Activated CD4-positive, alpha-beta T cell treated with anti-CD3 and anti-CD28 coated beads, Interleukin-2, amount 10 ng/mL, durations not matched to agents 7 days and 5 days (primary cell): Measurements from ENCODE around the gene CHSY3. TPM values are rescaled to one million over a fixed set of nuclear protein-coding genes. Genes with fewer than 3 reads are reported as not detected.

Source experiments
- CTCF ChIA-PET: fragments of 350-600 bp; sonication (Branson Sonifier 250); formaldehyde crosslinking; loops from one replicate; lab custom pipeline; 2021; ENCODE audit warnings: antibody characterized with exemption; lab: Charles Lee
- POLR2A ChIA-PET: fragments of 350-600 bp; sonication (Branson Sonifier 250); formaldehyde crosslinking; loops from one replicate; lab custom pipeline; 2021; ENCODE audit warnings: antibody characterized with exemption; lab: Charles Lee
- DNase-seq: peaks from one replicate; pipeline ENCODE4 v3.0.0-alpha.2; 2020
- H3K27ac Mint-ChIP-seq: one replicate; pipeline ENCODE4 v1.8.0; 2021; ENCODE audit warnings: mild to moderate bottlenecking, moderate library complexity, mixed read lengths
- H3K27me3 Mint-ChIP-seq: one replicate; pipeline ENCODE4 v1.8.0; 2021; ENCODE audit warnings: mixed read lengths
- H3K36me3 Mint-ChIP-seq: one replicate; pipeline ENCODE4 v1.8.0; 2021; ENCODE audit warnings: low read depth, mixed read lengths
- H3K4me1 Mint-ChIP-seq: one replicate; pipeline ENCODE4 v1.8.0; 2021; ENCODE audit warnings: mixed read lengths
- H3K4me3 Mint-ChIP-seq: one replicate; pipeline ENCODE4 v1.8.0; 2021; ENCODE audit warnings: mild to moderate bottlenecking, moderate library complexity, mixed read lengths
- H3K9me3 Mint-ChIP-seq: one replicate; pipeline ENCODE4 v1.8.0; 2021; ENCODE audit warnings: mixed read lengths
- total RNA-seq, 2 experiments: library from RNA; stranded (reverse); gene quantifications; one replicate each; pipeline ENCODE4 v1.2.3, GENCODE V29; 2021

The CHSY3 gene
- total RNA-seq = not detected

DNA sequence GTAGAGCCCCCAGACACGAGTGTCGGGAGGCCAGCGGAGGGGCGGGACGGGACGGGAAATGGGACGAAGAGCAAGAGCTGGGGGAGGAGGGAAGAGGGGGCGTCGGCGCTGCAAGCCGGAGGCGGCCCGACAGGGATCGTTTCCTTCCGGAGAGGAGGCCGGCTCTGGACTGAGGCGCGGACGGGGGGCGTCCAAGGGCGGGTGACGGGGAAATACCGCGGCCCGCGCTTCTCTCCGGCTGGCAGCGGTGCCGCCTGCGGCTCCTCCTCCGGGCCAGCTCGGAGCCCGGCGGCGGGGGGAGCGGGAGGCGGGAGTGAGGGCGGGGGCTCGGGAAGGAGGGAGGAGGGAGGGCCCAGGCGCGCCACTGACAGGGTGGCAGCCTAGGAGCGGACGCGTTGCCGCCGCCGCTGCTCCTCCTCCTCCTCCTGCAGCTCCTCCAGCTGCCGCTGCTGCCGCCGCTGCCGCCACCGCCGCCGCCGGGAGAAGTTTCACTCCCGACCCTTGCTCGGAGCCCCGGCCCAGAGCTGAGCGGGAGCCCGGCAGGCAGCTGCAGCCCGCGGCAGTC is at the start of gene CHSY3:
TSS of gene CHSY3 (plus strand) at position 364 of the 565 bp plus-strand sequence.
- H3K36me3 Mint-ChIP-seq = peaks cover 2% of the 10 kb centered on the region
- CTCF ChIA-PET = interaction anchor here (0.7 to 1.0 kb wide), 2 partner anchors 9 to 358 kb away, joined by 3 read pairs; no protein-coding TSS in a partner anchor

DNA sequence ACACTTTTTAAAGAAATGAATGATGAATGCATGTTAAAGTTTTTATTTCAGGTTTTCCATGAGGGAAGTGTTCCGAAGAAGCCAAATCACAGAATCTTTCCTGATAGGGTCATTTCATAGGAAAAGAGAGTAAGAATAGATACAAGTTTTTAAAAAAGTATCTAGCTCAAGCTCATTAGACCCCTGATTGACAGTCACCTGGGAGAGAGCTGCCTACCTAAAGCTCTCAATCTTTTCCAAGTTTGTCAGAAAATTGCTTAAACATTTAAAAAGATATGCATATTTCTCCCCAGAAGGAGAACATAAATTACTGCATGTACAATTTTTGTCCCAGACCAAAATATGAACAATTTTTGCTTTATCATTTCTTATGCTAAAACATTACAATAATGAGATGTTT is 47.9 kb upstream of the CHSY3 start:
- CTCF ChIA-PET = no interaction called here
- H3K9me3 Mint-ChIP-seq = no peaks in the 10 kb centered on the region
- peaks cover 17% of the 10 kb centered on the region for H3K27me3 Mint-ChIP-seq
- DNase-seq = no peak
- no peaks in the 10 kb centered on the region for H3K4me1 Mint-ChIP-seq
- H3K27ac Mint-ChIP-seq = no peak overlapping the region
- no peak overlapping the region for H3K4me3 Mint-ChIP-seq
- no peaks in the 10 kb centered on the region for H3K36me3 Mint-ChIP-seq
- POLR2A ChIA-PET = interaction anchor here (0.7 kb wide), 1 partner anchor 947 kb away, joined by 3 read pairs; no protein-coding TSS in a partner anchor

More for the DNA sequence above, at the start of gene CHSY3:
- Mint-ChIP-seq H3K9me3 (no peaks in the 10 kb centered on the region), H3K27ac (no peak within 1 kb of the TSS), H3K27me3 (peaks cover 60% of the 10 kb centered on the region), H3K4me1 (peaks cover 14% of the 10 kb centered on the region), H3K4me3 (peak within 1 kb of the TSS; percentile 80)
- POLR2A ChIA-PET = no interaction called here
- DNase-seq = peak; percentile 46

DNA sequence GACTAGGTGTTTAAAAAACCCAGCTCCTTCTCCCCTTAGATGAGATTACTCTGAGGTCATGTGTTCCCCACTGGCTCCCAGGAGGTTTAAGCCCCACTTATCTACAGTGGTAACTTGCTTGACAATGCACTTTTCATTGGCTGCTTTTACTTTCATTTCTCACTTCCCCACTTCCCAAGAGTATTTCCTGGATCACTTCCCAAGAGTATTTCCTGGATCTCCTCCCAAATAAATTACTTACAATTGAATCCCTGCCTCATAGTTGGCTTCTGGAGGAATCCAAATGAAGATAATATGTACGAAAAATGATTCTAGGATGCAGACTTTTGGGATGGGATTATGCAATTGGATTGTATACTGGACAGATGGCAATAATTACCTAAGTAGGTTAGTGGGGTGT is 47.1 kb upstream of the CHSY3 start:
- POLR2A ChIA-PET = no interaction called here
- Mint-ChIP-seq H3K27ac (no peak overlapping the region), H3K4me3 (no peak overlapping the region), H3K27me3 (peaks cover 17% of the 10 kb centered on the region), H3K4me1 (no peaks in the 10 kb centered on the region), H3K9me3 (no peaks in the 10 kb centered on the region), H3K36me3 (no peaks in the 10 kb centered on the region)
- CTCF ChIA-PET = no interaction called here
- DNase-seq = no peak

DNA sequence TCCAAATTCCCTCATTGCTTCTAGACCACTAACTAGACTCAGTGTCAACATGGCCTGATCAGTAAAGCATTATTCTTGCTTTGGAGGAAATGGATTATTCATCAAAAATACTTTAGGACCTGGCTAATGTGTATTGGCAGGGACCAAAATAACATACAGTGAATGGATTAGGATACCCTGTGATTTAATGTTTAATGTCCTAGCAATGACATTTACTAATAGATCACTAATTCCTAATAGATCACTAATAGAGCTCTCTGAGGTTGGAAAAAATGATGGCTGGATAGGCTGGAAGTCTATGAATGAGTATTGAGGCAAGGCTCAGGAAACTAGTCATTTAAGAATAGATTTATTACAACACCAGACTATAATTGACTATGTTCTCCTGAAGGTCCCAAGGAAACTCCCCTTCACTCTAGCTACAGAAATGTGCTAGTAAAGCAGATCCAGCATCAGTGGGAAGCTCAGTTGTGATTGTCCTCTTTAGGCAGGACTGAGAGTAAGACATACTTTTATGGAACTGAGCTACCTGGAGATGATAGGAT is 46.1 kb upstream of the CHSY3 start:
- Mint-ChIP-seq H3K27me3 (peaks cover 12% of the 10 kb centered on the region), H3K9me3 (no peaks in the 10 kb centered on the region), H3K36me3 (no peaks in the 10 kb centered on the region), H3K4me3 (no peak overlapping the region), H3K4me1 (no peaks in the 10 kb centered on the region), H3K27ac (no peak overlapping the region)
- POLR2A ChIA-PET = no interaction called here
- CTCF ChIA-PET = interaction anchor here (0.6 kb wide), 1 partner anchor 38 kb away, joined by 3 read pairs; no protein-coding TSS in a partner anchor
- no peak for DNase-seq

DNA sequence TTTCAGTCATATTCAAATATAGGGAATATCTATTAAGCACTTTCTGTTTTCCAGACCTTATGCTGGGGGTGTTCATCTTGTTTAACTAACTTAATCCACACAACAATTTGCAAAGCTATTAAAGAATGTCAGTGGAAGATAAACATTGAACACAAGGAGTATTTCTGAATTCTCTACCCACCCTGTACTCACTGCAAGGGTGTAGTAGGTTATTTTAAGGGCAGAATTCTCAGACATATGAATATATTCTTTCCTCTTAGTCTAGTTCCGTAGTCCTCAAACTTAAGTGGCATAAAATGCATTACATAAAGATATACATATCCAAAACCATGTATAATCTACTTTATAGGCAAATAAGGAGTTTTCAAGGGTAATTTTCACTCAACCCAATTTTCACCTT is 19.9 kb upstream of the CHSY3 start:
- ChIA-PET CTCF (no interaction called here), POLR2A (no interaction called here)
- no peak for DNase-seq
- Mint-ChIP-seq H3K4me1 (no peaks in the 10 kb centered on the region), H3K27ac (no peak overlapping the region), H3K9me3 (no peaks in the 10 kb centered on the region), H3K4me3 (no peak overlapping the region), H3K27me3 (peaks cover 1% of the 10 kb centered on the region), H3K36me3 (no peaks in the 10 kb centered on the region)

DNA sequence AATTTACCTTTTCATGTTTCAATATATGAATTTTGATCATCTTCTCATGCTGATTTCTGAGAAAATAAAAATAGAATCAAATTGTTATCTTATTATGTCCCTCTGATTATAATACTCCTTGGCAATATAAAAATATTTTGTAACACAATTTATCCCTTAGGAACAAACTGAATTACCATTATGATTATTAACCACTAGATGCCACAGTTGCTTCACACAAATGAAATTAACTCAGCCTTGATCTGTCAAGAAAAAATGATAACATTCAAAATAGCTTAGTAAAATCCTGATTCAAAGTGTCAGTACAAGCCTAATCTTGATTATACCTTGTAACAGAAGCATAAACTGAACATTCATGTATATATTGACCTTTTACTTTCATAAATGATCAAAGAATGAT is 4.8 kb upstream of the CHSY3 start:
- Mint-ChIP-seq H3K36me3 (no peaks in the 10 kb centered on the region), H3K9me3 (no peaks in the 10 kb centered on the region), H3K27me3 (peaks cover 35% of the 10 kb centered on the region), H3K27ac (no peak overlapping the region), H3K4me3 (no peak overlapping the region), H3K4me1 (peaks cover 6% of the 10 kb centered on the region)
- ChIA-PET CTCF (no interaction called here), POLR2A (no interaction called here)
- no peak for DNase-seq

DNA sequence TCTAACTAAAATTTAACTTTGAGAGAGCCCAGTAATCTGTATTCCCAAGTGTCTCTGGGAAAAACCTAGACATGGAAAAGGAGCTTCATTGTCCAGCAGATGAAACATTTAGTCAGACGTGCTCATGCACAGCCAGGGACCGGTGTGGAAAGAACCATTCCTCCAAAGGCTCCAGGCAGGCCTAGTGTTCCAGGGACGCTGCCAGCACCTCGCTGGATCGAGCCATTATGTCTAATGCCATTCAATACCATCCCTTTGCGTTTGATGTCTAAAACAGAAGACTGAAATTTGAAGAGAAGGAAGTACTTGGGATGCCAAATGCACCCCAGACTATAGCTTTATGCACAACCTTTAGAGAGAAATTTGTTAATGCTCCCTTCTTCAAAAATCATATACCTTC is 1.4 kb upstream of the CHSY3 start:
- ChIA-PET POLR2A (no interaction called here), CTCF (no interaction called here)
- Mint-ChIP-seq H3K9me3 (no peaks in the 10 kb centered on the region), H3K4me3 (no peak overlapping the region), H3K27ac (no peak overlapping the region), H3K27me3 (peaks cover 57% of the 10 kb centered on the region), H3K4me1 (peaks cover 14% of the 10 kb centered on the region), H3K36me3 (peaks cover 2% of the 10 kb centered on the region)
- no peak for DNase-seq

DNA sequence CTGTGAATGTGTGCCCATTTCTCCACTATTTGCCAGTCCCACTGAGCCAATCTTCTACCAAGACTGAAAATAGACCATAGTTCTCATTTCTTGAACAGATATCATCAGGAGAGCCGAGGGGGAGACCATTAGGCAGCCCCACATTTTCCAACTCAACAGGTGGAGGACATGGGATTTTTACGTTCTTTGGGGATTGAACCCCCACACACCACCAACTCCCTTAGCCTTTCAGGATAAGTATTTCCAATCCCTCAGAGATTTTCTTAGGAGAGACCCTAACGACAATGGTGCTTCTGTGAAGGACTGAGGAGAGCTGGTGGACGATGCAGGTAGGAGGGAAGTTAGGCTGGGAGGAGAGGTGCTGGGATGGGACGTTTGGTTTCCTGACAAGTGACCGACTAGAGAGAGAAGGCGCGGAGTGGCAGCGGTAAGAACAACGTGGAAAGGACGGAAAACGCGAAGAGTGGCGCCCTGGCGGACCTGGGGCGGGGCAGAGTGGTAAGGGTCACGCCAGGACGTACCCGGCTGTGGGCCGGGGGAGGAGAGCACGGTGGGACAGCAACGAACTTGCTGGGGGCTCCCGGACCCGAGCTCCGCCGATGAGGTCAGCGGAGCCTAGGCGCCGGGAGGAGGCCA is 681 bp upstream of the CHSY3 start:
- POLR2A ChIA-PET = no interaction called here
- Mint-ChIP-seq H3K4me3 (peak overlapping the region; percentile 80), H3K4me1 (peaks cover 14% of the 10 kb centered on the region), H3K36me3 (peaks cover 2% of the 10 kb centered on the region), H3K27ac (no peak overlapping the region), H3K9me3 (no peaks in the 10 kb centered on the region), H3K27me3 (peaks cover 62% of the 10 kb centered on the region)
- no peak for DNase-seq
- CTCF ChIA-PET = interaction anchor here (0.7 to 1.0 kb wide), 2 partner anchors 10 to 358 kb away, joined by 3 read pairs; no protein-coding TSS in a partner anchor

DNA sequence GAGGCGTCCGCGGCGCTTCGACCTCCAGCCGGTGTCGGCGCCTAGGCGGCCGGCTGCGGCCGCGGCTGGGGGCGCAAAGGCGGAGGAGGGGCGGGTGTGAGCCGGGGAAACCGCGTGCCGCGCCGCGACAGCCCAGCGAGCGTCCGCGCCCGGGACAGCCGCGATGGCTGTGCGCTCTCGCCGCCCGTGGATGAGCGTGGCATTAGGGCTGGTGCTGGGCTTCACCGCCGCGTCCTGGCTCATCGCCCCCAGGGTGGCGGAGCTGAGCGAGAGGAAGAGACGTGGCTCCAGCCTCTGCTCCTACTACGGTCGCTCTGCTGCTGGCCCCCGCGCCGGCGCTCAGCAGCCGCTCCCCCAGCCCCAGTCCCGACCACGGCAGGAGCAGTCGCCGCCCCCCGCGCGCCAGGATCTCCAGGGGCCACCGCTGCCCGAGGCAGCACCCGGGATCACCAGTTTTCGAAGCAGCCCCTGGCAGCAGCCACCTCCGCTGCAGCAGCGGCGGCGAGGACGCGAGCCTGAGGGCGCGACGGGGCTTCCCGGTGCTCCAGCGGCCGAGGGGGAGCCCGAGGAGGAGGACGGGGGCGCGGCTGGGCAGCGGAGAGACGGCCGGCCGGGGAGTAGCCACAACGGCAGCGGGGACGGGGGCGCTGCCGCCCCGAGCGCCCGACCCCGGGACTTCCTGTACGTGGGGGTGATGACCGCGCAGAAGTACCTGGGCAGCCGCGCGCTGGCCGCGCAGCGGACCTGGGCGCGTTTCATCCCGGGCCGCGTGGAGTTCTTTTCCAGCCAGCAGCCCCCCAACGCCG is 605 bp downstream of the CHSY3 start:
- Mint-ChIP-seq H3K4me1 (peaks cover 14% of the 10 kb centered on the region), H3K4me3 (peak overlapping the region; percentile 55), H3K36me3 (peaks cover 2% of the 10 kb centered on the region), H3K9me3 (no peaks in the 10 kb centered on the region), H3K27ac (no peak overlapping the region), H3K27me3 (peaks cover 56% of the 10 kb centered on the region)
- DNase-seq = no peak
- ChIA-PET CTCF (interaction anchor here (1.0 kb wide), 1 partner anchor 9 kb away, joined by 3 read pairs; no protein-coding TSS in a partner anchor), POLR2A (no interaction called here)

DNA sequence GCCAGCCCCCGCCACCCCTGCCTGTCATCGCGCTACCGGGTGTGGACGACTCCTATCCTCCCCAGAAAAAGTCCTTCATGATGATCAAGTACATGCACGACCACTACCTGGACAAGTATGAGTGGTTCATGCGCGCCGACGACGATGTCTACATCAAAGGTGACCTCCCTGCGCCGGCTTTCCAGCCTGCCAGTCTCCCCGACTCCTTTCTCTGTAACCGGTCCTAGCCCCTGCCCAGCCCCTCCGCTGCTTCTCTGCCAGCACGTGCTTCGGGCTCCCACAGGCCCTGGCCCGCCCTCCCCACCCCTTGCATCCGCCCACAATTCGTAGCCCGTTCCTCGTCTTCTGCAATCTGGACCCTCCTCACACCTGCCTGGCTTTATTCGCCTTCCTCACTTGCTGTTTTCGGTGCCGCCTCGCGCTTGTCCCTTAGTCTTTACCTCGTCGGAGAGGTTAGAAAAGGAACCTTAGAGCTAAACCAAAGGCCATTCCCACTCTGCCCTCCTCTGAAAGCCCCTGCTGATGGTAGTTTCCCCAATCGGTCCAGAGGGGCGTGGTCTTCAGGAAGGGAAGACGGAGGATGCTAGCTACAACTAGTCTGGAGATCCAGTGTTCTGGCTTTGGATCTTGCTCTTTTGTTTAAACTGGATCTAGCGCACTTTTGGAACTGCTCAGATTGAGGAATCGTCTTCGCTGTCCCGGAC is 1.4 kb downstream of the CHSY3 start:
- ChIA-PET POLR2A (no interaction called here), CTCF (no interaction called here)
- Mint-ChIP-seq H3K9me3 (no peaks in the 10 kb centered on the region), H3K27ac (no peak overlapping the region), H3K4me3 (peak overlapping the region; percentile 56), H3K4me1 (peaks cover 14% of the 10 kb centered on the region), H3K36me3 (peaks cover 2% of the 10 kb centered on the region), H3K27me3 (peaks cover 55% of the 10 kb centered on the region)
- DNase-seq = no peak

DNA sequence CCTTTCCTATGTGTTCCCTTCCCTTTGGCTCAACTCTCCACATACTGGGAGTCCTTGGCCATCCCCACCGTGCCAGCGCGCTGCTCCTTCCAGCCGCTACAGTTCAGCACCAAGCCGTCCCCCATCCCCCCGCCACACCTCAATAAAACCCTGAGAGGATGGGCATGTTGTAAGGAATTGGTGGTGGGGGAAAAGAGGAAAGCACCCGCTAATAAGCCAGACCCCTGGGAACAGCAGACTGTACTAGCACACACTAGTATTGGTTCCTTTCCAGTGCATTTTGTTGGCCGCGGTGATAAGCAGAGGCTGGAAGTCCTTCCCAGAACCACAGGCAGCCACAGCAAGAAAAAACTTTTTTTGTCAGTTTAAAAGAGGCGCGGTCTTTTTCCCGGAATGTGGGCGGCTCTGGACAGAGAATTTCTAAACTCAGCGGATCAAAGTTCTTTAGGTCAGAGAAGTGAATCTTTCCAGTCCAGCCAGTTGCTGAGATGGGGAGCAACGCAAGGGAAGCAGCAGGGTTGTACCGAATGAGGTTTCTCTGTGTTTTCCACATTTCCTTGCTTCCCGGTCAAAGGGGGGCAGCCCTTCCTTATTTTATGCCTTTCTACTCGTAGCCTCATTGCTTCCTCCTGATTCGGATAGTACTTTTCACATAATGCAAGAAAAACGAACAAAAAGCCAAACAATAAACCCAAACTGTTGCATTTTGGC is 2.1 kb downstream of the CHSY3 start:
- peaks cover 2% of the 10 kb centered on the region for H3K36me3 Mint-ChIP-seq
- CTCF ChIA-PET = no interaction called here
- DNase-seq = no peak

DNA sequence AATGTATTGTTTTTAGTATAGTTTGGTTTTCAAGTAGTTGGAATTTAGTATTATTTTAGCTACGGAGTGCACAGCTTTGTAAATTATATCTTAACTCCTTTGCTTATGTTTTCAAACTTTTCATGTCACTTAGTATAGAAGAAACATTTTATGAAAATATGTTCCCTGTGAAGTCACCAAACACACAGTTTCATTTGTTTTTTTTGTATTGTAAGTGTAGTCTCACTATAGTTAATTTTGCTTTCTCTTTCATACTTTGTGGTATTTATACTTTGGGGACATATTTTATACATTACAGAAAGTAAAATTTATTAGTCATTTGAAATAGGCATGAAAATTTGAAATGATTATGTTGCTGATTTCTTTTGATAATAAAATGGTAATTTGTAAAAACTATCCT is 5.0 kb downstream of the CHSY3 start:
- no peaks in the 10 kb centered on the region for H3K9me3 Mint-ChIP-seq
- H3K36me3 Mint-ChIP-seq = peaks cover 2% of the 10 kb centered on the region
- CTCF ChIA-PET = no interaction called here
- no peak overlapping the region for H3K4me3 Mint-ChIP-seq
- peaks cover 8% of the 10 kb centered on the region for H3K4me1 Mint-ChIP-seq
- POLR2A ChIA-PET = no interaction called here
- H3K27me3 Mint-ChIP-seq = peaks cover 29% of the 10 kb centered on the region
- no peak for DNase-seq
- no peak overlapping the region for H3K27ac Mint-ChIP-seq

More for the DNA sequence above, 2.1 kb downstream of the CHSY3 start:
- Mint-ChIP-seq H3K27ac (no peak overlapping the region), H3K27me3 (peaks cover 49% of the 10 kb centered on the region), H3K9me3 (no peaks in the 10 kb centered on the region), H3K4me3 (peak overlapping the region; percentile 56), H3K4me1 (peaks cover 14% of the 10 kb centered on the region)
- POLR2A ChIA-PET = no interaction called here
